Measurements from ENCODE around the gene ZNF609.

ZNF609 gene

GRCh38 chr15:64547275-64547674, 86.9 kb downstream of the ZNF609 start:
- no peak for DNase-seq

GRCh38 chr15:64548235-64548634, 87.9 kb downstream of the ZNF609 start:
- no peak for DNase-seq

- no peak for DNase-seq
Measured at GRCh38 chr15:64549860-64550259, 89.5 kb downstream of the ZNF609 start.

- DNase-seq: no peak
Measured at GRCh38 chr15:64552281-64552948, 92.0 kb downstream of the ZNF609 start.

GRCh38 chr15:64558460-64559179, 98.2 kb downstream of the ZNF609 start:
- no peak for DNase-seq

- no peak for DNase-seq
Measured at GRCh38 chr15:64559243-64559642, 98.9 kb downstream of the ZNF609 start.

GRCh38 chr15:64560501-64560900, 100.1 kb downstream of the ZNF609 start:
- no peak for DNase-seq

GRCh38 chr15:64560998-64561397, 100.6 kb downstream of the ZNF609 start:
- DNase-seq: no peak

GRCh38 chr15:64562003-64562640, 101.7 kb downstream of the ZNF609 start:
- no peak for DNase-seq

- no peak for DNase-seq
Measured at GRCh38 chr15:64566102-64566501, 105.7 kb downstream of the ZNF609 start.

GRCh38 chr15:64566629-64567427, 106.5 kb downstream of the ZNF609 start:
- DNase-seq: no peak

GRCh38 chr15:64568765-64569164, 108.4 kb downstream of the ZNF609 start:
- no peak for DNase-seq

- DNase-seq: no peak
Measured at GRCh38 chr15:64571857-64572291, 111.5 kb downstream of the ZNF609 start.

- no peak for DNase-seq
Measured at GRCh38 chr15:64572856-64573255, 112.5 kb downstream of the ZNF609 start.

- no peak for DNase-seq
Measured at GRCh38 chr15:64574301-64575017, 114.1 kb downstream of the ZNF609 start.

- no peak for DNase-seq
Measured at GRCh38 chr15:64580696-64581407, 120.5 kb downstream of the ZNF609 start.

- no peak for DNase-seq
Measured at GRCh38 chr15:64581408-64581761, 121.0 kb downstream of the ZNF609 start.

GRCh38 chr15:64582202-64582601, 121.8 kb downstream of the ZNF609 start:
- no peak for DNase-seq

- no peak for DNase-seq
Measured at GRCh38 chr15:64583519-64583918, 123.1 kb downstream of the ZNF609 start.

- DNase-seq: no peak
Measured at GRCh38 chr15:64583983-64584382, 123.6 kb downstream of the ZNF609 start.

- DNase-seq: no peak
Measured at GRCh38 chr15:64586259-64586870, 126.0 kb downstream of the ZNF609 start.
